HCT116 (cell line): Measurements from ENCODE around the gene FAM136A. TPM values are rescaled to one million over a fixed set of nuclear protein-coding genes. Genes with fewer than 3 reads are reported as not detected.

ENCODE experiments used
- ATAC-seq: fragments of 200-7000 bp; cut with Tn5 transposase; 2 replicates; pipeline ENCODE4 v1.9.1; 2020; ENCODE audit warnings: mild to moderate bottlenecking, moderate library complexity
- BruUV-seq: library from RNA; stranded (reverse); fragments of 400-500 nt; replicated peaks from 2 replicates; lab custom pipeline; 2021; lab: Mats Ljungman, UMichigan
- CTCF ChIA-PET: fragments of 300-600 bp; sonication (Branson Sonifier 250); formaldehyde crosslinking; loops from one replicate; lab custom pipeline; 2021; ENCODE audit warnings: antibody characterized with exemption; lab: Charles Lee
- POLR2A ChIA-PET: fragments of 300-600, 350-600 bp; sonication (Branson Sonifier 250); formaldehyde crosslinking; loops from one replicate; lab custom pipeline; 2021; ENCODE audit warnings: antibody characterized with exemption; lab: Charles Lee
- RAD21 ChIA-PET, 2 experiments: fragments of 300-600 bp; sonication (Branson Sonifier 250); formaldehyde crosslinking; loops; one replicate each; lab custom pipeline; 2023; ENCODE audit warnings: low total read pairs in 2 of 2; ENCODE audit not compliant: uncharacterized antibody in 2 of 2, unreplicated experiment in 2 of 2, low non-redundant PET in 1 of 2; lab: Charles Lee
- DNase-seq: peaks from one replicate; pipeline ENCODE4 v3.0.0-alpha.2; 2010; ENCODE audit warnings: low read depth, low spot score
- H2AFZ ChIP-seq: fragments of 200-600 bp; shearing (Covaris generic), sonication (generic); 2 replicates; pipeline ENCODE4 v1.6.1; 2017; ENCODE audit warnings: low read depth, mixed run types, mixed read lengths, antibody characterized with exemption, low read length; ENCODE audit not compliant: poor library complexity, severe bottlenecking
- H3K27ac ChIP-seq: 2 replicates; pipeline ENCODE4 v1.5.1; 2012; ENCODE audit warnings: low read depth, low read length
- H3K27me3 ChIP-seq: fragments of 200-600 bp; sonication (generic); 2 replicates; pipeline ENCODE4 v1.6.1; 2016; ENCODE audit warnings: mixed run types, low read length, mixed read lengths; ENCODE audit not compliant: insufficient read depth
- H3K36me3 ChIP-seq, 2 experiments: fragments of 200-500 bp in 1 of 2; fragments of 200-600 bp in 1 of 2; sonication (Bioruptor generic) in 1 of 2; sonication (generic) in 1 of 2; 2 replicates each; pipeline versions ENCODE4 v1.5.1 to v1.6.1; 2014 to 2016; ENCODE audit warnings: low read length in 2 of 2, inconsistent platforms in 1 of 2, mixed read lengths in 1 of 2, mixed run types in 1 of 2; ENCODE audit not compliant: insufficient read depth in 2 of 2, control insufficient read depth in 1 of 2
- H3K4me1 ChIP-seq, 2 experiments: fragments of 200-600 bp in 1 of 2; sonication (generic) in 1 of 2; 2 replicates each; pipeline versions ENCODE4 v1.5.1 to v1.6.1; 2012 to 2017; ENCODE audit warnings: low read length in 2 of 2, inconsistent platforms in 1 of 2, mild to moderate bottlenecking in 1 of 2, mixed read lengths in 1 of 2, mixed run types in 1 of 2, moderate library complexity in 1 of 2; ENCODE audit not compliant: insufficient read depth in 2 of 2, control insufficient read depth in 1 of 2
- H3K4me2 ChIP-seq: fragments of 200-600 bp; sonication (generic); 2 replicates; pipeline ENCODE4 v1.6.1; 2017; ENCODE audit warnings: mixed run types, low read length, mixed read lengths
- H3K4me3 ChIP-seq, 2 experiments: fragments of 200-600 bp in 1 of 2; sonication (generic) in 1 of 2; replicated peaks in 1 of 2; 2 replicates each; pipeline ENCODE4 v1.5.1; 2011 to 2016; ENCODE audit warnings: low read length in 2 of 2, control low read depth in 1 of 2, low read depth in 1 of 2, mild to moderate bottlenecking in 1 of 2, mixed read lengths in 1 of 2, mixed run types in 1 of 2
- H3K79me2 ChIP-seq: fragments of 200-600 bp; sonication (generic); 2 replicates; pipeline ENCODE4 v1.6.1; 2017; ENCODE audit warnings: mild to moderate bottlenecking, mixed run types, low read length, moderate library complexity, mixed read lengths; ENCODE audit not compliant: insufficient read depth
- H3K9ac ChIP-seq: fragments of 200-600 bp; sonication (generic); 2 replicates; pipeline ENCODE4 v1.6.1; 2016; ENCODE audit warnings: low read length, mixed read lengths
- H3K9me2 ChIP-seq: fragments of 200-600 bp; sonication (generic), shearing (Covaris generic); 2 replicates; pipeline ENCODE4 v1.6.1; 2017; ENCODE audit warnings: mixed run types, mild to moderate bottlenecking, moderate library complexity; ENCODE audit not compliant: insufficient read depth
- H3K9me3 ChIP-seq, 2 experiments: fragments of 200-500 bp in 1 of 2; fragments of 200-600 bp in 1 of 2; sonication (Bioruptor generic) in 1 of 2; sonication (generic) in 1 of 2; 2 replicates each; pipeline ENCODE4 v1.6.1; 2014 to 2017; ENCODE audit warnings: low read length in 2 of 2, mixed read lengths in 2 of 2, inconsistent platforms in 1 of 2, low read depth in 1 of 2, mild to moderate bottlenecking in 1 of 2, mixed run types in 1 of 2, moderate library complexity in 1 of 2; ENCODE audit not compliant: control insufficient read depth in 1 of 2, insufficient read depth in 1 of 2
- H4K20me1 ChIP-seq: fragments of 200-600 bp; sonication (generic), shearing (Covaris generic); 2 replicates; pipeline ENCODE4 v1.6.1; 2017; ENCODE audit warnings: mixed run types, mild to moderate bottlenecking, moderate library complexity; ENCODE audit not compliant: insufficient read depth
- ATF3 ChIP-seq: IDR thresholded peaks from 2 replicates; pipeline ENCODE4 v1.6.1; 2012
- CEBPB ChIP-seq: IDR thresholded peaks from 2 replicates; pipeline ENCODE4 v1.6.1; 2012; ENCODE audit warnings: low read depth
- EGR1 ChIP-seq: IDR thresholded peaks from 2 replicates; pipeline ENCODE4 v1.6.1; 2012; ENCODE audit warnings: low read depth
- EZH2 ChIP-seq: fragments of 200-600 bp; sonication (generic); IDR thresholded peaks from 2 replicates; pipeline ENCODE4 v1.6.1; 2017; ENCODE audit warnings: antibody characterized with exemption, mixed run types
- EZH2phosphoT487 ChIP-seq: fragments of 200-600 bp; IDR thresholded peaks from 2 replicates; pipeline ENCODE4 v1.6.1; 2018; ENCODE audit warnings: antibody characterized with exemption, borderline replicate concordance
- JUND ChIP-seq: IDR thresholded peaks from 2 replicates; pipeline ENCODE4 v1.6.1; 2012
- POLR2A ChIP-seq: IDR thresholded peaks from 2 replicates; pipeline ENCODE4 v1.7.0; 2011; ENCODE audit warnings: borderline replicate concordance; ENCODE audit not compliant: insufficient read depth, insufficient read length; ENCODE audit errors: extremely low read depth
- POLR2AphosphoS5 ChIP-seq: IDR thresholded peaks from 2 replicates; pipeline ENCODE4 v1.6.1; 2011; ENCODE audit warnings: mild to moderate bottlenecking, low read depth, low read length, moderate library complexity
- RAD21 ChIP-seq: IDR thresholded peaks from 2 replicates; pipeline ENCODE4 v1.6.1; 2012; ENCODE audit warnings: low read depth, mild to moderate bottlenecking
- SIN3A ChIP-seq: IDR thresholded peaks from 2 replicates; pipeline ENCODE4 v1.6.1; 2012; ENCODE audit warnings: low read depth
- YY1 ChIP-seq: IDR thresholded peaks from 2 replicates; pipeline ENCODE4 v1.6.1; 2011; ENCODE audit warnings: low read length, low read depth, moderate library complexity, mild to moderate bottlenecking; ENCODE audit not compliant: insufficient replicate concordance; ENCODE audit errors: extremely low read depth
- ZFX ChIP-seq: fragments of 450-650 bp; IDR thresholded peaks from 2 replicates; pipeline ENCODE4 v1.6.1; 2017
- ZNF274 ChIP-seq: fragments of 200-500 bp; sonication (Bioruptor generic); IDR thresholded peaks from 2 replicates; pipeline ENCODE4 v1.6.1; 2014; ENCODE audit warnings: mild to moderate bottlenecking, low read depth, low read length, inconsistent platforms
- intact Hi-C: fragments of 100-400 bp; cut with micrococcal nuclease; formaldehyde crosslinking; loops from 2 replicates; pipeline ENCODE4 v1.10.0; 2022
- total RNA-seq: library from RNA; stranded (reverse); gene quantifications from one replicate; pipeline ENCODE4 v1.2.1, GENCODE V29; 2021; ENCODE audit not compliant: unreplicated experiment
- TF ChIP-seq, protein P1 (sequence below): IDR thresholded peaks from 2 replicates; pipeline ENCODE4 v1.6.1; 2011; ENCODE audit warnings: mild to moderate bottlenecking, low read length, moderate library complexity; ENCODE audit not compliant: insufficient replicate concordance; ENCODE audit errors: extremely low read depth

The FAM136A gene
- total RNA-seq, 1 experiment from 2014 or later = 83.0 TPM

GRCh38 chr2:70321370-70321769 is 19.5 kb upstream of the FAM136A start:
- Histone ChIP-seq H3K36me3 (no peaks in the 10 kb centered on the region), H3K9me2 (no peaks in the 10 kb centered on the region), H3K4me3 (no peak overlapping the region), H3K27ac (no peak overlapping the region), H3K79me2 (no peaks in the 10 kb centered on the region), H3K4me2 (no peak overlapping the region), H3K9ac (no peak overlapping the region), H4K20me1 (no peaks in the 10 kb centered on the region), H3K9me3 (no peaks in the 10 kb centered on the region), H3K4me1 (no peaks in the 10 kb centered on the region), H3K27me3 (no peaks in the 10 kb centered on the region), H2AFZ (no peak overlapping the region)
- intact Hi-C loops = no loop called here
- ChIA-PET POLR2A (no interaction called here), CTCF (no interaction called here), RAD21 (no interaction called here)
- no peak for ATAC-seq
- TF ChIP-seq, protein P1, sequence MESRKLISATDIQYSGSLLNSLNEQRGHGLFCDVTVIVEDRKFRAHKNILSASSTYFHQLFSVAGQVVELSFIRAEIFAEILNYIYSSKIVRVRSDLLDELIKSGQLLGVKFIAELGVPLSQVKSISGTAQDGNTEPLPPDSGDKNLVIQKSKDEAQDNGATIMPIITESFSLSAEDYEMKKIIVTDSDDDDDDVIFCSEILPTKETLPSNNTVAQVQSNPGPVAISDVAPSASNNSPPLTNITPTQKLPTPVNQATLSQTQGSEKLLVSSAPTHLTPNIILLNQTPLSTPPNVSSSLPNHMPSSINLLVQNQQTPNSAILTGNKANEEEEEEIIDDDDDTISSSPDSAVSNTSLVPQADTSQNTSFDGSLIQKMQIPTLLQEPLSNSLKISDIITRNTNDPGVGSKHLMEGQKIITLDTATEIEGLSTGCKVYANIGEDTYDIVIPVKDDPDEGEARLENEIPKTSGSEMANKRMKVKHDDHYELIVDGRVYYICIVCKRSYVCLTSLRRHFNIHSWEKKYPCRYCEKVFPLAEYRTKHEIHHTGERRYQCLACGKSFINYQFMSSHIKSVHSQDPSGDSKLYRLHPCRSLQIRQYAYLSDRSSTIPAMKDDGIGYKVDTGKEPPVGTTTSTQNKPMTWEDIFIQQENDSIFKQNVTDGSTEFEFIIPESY = no peak
- TF ChIP-seq CEBPB (no peak), EZH2 (no peak), SIN3A (no peak), EZH2phosphoT487 (no peak), YY1 (no peak), ATF3 (no peak), ZNF274 (no peak)
- DNase-seq = no peak
- no TSS peak for BruUV-seq

- Histone ChIP-seq H3K9ac (no peak overlapping the region), H3K4me1 (no peaks in the 10 kb centered on the region), H3K9me3 (no peaks in the 10 kb centered on the region), H3K27me3 (no peaks in the 10 kb centered on the region), H3K27ac (no peak overlapping the region), H4K20me1 (no peaks in the 10 kb centered on the region), H3K79me2 (no peaks in the 10 kb centered on the region), H3K36me3 (no peaks in the 10 kb centered on the region), H3K4me3 (no peak overlapping the region), H2AFZ (no peak overlapping the region), H3K9me2 (no peaks in the 10 kb centered on the region), H3K4me2 (no peak overlapping the region)
- RAD21 ChIA-PET = no interaction called here
- CTCF ChIA-PET = no interaction called here
- TF ChIP-seq CEBPB = no peak
- no peak for TF ChIP-seq POLR2AphosphoS5
- TF ChIP-seq RAD21 = no peak
- TF ChIP-seq POLR2A = no peak
- no peak for TF ChIP-seq JUND
- TF ChIP-seq, protein P1 = no peak
- TF ChIP-seq ZFX = no peak
- no peak for TF ChIP-seq EZH2
- no peak for TF ChIP-seq EZH2phosphoT487
- no peak for TF ChIP-seq ZNF274
- TF ChIP-seq EGR1 = no peak
- no TSS peak for BruUV-seq
- intact Hi-C loops = no loop called here
- POLR2A ChIA-PET = no interaction called here
- ATAC-seq = no peak
- no peak for DNase-seq
Observed at GRCh38 chr2:70314640-70315039, 12.8 kb upstream of the FAM136A start.
